Duodenal mucosa (tissue), 2 donors: ENCODE data around the gene CNOT6L.
"Not testable (repeated sequence)": the region's sequence is repeated elsewhere in the genome, so short reads cannot be mapped to it uniquely, and the experiment has no call there.

Experiments used
- H3K27ac ChIP-seq: one replicate; pipeline ENCODE4 v1.7.0; 2013; ENCODE audit warnings: low read depth, low read length
- H3K27me3 ChIP-seq, 2 donors: one replicate each; pipeline ENCODE4 v1.7.0; 2013; ENCODE audit warnings: low read length in 2 of 2, control low read depth in 1 of 2; ENCODE audit not compliant: insufficient read depth in 2 of 2, control insufficient read depth in 1 of 2
- H3K36me3 ChIP-seq, 2 donors: one replicate each; pipeline ENCODE4 v1.7.0; 2013; ENCODE audit warnings: low read length in 2 of 2, control low read depth in 1 of 2; ENCODE audit not compliant: insufficient read depth in 2 of 2, control insufficient read depth in 1 of 2
- H3K4me1 ChIP-seq, 2 donors: one replicate each; pipeline ENCODE4 v1.7.0; 2013; ENCODE audit warnings: low read length in 2 of 2, control low read depth in 1 of 2; ENCODE audit not compliant: insufficient read depth in 2 of 2, control insufficient read depth in 1 of 2
- H3K4me3 ChIP-seq, 2 donors: one replicate each; pipeline ENCODE4 v1.7.0; 2013; ENCODE audit warnings: low read length in 2 of 2, low read depth in 1 of 2
- H3K9ac ChIP-seq, 2 donors: one replicate each; pipeline ENCODE4 v1.7.0; 2013; ENCODE audit warnings: low read length in 2 of 2, low read depth in 1 of 2
- H3K9me3 ChIP-seq, 2 donors: one replicate each; pipeline ENCODE4 v1.7.0; 2013; ENCODE audit warnings: low read length in 2 of 2, control low read depth in 1 of 2; ENCODE audit not compliant: control insufficient read depth in 1 of 2

Gene CNOT6L

DNA sequence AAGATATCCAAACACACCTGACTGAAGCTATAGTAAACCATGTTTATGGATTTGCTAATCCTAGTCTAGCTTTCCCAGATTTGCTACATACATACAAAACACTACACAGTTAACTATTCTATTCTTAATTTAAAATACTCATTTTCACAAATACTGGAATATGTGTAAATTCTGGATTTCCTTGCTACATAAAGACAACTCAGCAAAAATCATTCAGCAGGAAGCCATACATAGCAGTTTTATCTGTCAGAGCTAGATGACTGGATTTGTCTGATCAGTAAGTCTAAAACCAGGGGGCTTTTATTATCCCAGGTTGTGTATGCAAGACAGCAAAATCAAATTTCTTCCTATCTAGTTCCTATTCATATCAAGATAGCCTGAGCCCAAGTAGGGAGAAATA, 98.1 kb downstream of the CNOT6L start:
- Histone ChIP-seq H3K4me1 (no peaks in the 10 kb centered on the region), H3K36me3 (peaks cover 7 to 38% of the 10 kb centered on the region in 2 donors), H3K27me3 (no peaks in the 10 kb centered on the region), H3K9me3 (no peaks in the 10 kb centered on the region), H3K27ac (no peak overlapping the region), H3K9ac (no peak overlapping the region), H3K4me3 (no peak overlapping the region)

DNA sequence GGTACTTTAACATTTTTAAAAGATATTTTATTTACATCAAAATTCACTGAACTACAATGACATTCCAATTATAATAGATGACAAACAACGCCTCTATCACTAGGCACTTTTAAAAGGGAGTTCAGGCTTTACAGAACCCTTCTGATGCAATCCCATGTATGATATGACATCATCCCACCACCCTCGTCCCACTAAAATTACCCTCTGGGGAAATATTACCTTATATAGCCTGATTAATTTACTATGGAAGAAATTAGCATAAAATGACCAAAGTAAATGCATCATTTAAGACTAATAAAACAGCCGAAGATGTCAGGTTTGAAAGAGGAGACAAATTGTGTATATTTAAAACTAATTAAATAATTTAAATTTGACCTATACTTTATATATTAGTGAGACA, 100.7 kb downstream of the CNOT6L start:
- not testable (repeated sequence) for H3K4me3 ChIP-seq, H3K4me1 ChIP-seq, H3K9me3 ChIP-seq, H3K27me3 ChIP-seq, H3K9ac ChIP-seq, H3K27ac ChIP-seq
- peaks cover 3 to 27% of the 10 kb centered on the region in 2 donors for H3K36me3 ChIP-seq

DNA sequence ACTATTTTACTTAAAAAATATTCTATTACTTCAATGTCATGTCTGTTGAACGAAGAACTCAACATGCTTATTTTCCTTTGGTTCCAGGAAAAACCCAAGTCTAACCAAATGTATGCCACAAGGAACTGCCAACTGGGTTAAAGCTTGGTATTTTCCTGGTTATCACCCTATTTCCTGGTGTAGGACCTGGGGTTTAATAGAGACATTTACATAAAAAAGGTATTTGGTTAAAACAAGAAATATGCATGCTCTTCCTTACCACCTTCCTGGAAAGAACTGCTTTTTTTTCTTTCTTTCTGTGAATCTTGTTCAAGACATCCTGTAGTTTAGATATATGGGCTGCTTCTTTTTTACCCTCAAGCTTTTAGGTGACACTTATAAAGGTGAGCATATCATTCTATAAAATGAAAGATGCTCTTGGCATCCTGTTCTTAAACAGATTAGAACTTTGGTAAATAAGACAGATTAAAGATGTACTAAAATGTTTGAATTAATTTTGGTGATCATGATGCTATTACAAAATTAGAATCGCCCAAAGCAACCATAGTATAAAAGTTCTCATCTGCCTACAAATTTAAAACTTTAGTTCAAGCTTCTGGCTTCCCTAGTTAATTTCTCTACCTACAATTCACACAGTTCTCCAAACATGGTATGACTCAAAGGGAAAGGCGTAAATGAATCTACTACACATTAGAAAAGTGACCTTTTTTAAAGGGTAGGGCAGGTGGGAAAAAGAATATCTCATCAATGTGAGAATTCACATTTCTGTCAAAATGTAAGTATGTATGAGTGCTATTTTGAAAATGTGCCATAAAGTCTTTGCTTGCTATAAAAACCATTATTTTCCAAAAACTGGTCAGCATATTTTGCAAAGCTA, 103.5 kb downstream of the CNOT6L start:
- Histone ChIP-seq H3K9ac (no peak overlapping the region), H3K4me3 (no peak overlapping the region), H3K9me3 (no peaks in the 10 kb centered on the region), H3K4me1 (no peaks in the 10 kb centered on the region), H3K36me3 (peaks cover 3 to 10% of the 10 kb centered on the region in 2 donors), H3K27ac (no peak overlapping the region), H3K27me3 (no peaks in the 10 kb centered on the region)

DNA sequence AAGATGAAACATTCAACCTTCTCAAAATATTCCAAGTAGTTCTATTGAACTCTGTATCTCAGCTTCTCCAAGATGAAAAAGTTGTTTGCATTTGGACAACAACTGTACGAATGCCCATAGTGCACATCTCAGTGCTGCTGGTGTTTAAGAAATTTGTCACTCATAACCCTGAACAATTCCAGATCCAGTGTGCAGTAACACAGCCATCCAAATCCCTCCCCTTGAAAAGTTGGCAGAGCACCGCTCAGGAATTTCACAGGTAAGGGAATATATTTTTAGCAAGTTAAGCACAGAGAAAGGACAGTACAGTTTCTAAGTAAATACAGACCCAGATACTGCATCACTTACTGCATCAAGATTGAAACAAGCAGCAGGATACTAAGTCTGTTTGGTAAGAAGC, 104.7 kb downstream of the CNOT6L start:
- H3K27ac ChIP-seq, result no peak overlapping the region
- H3K4me1 ChIP-seq, result no peaks in the 10 kb centered on the region
- peaks cover 3 to 10% of the 10 kb centered on the region in 2 donors for H3K36me3 ChIP-seq
- H3K9me3 ChIP-seq, result no peaks in the 10 kb centered on the region
- H3K9ac ChIP-seq, result no peak overlapping the region
- H3K27me3 ChIP-seq, result no peaks in the 10 kb centered on the region
- H3K4me3 ChIP-seq, result no peak overlapping the region

DNA sequence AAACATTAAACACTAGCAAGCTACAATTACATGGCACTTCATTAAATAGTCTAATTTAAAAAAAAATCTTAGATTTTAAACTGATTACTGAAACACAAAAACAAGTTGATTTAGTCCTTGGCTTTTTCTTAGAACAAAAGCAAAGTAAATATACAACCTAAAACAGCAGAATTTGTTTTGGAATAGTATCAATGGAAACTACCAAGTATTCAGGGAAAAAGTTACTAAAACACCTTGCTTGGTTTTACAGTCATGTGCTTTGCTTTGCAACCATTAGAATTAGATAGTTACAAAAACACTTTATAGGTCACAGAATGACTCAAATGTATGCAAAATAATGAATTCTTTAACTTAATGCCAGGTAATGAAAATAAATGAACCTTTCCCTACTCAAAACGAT, 105.3 kb downstream of the CNOT6L start:
- Histone ChIP-seq H3K27ac (no peak overlapping the region), H3K4me3 (no peak overlapping the region), H3K4me1 (no peaks in the 10 kb centered on the region), H3K36me3 (peaks cover 3 to 10% of the 10 kb centered on the region in 2 donors), H3K9ac (no peak overlapping the region), H3K27me3 (no peaks in the 10 kb centered on the region), H3K9me3 (no peaks in the 10 kb centered on the region)

DNA sequence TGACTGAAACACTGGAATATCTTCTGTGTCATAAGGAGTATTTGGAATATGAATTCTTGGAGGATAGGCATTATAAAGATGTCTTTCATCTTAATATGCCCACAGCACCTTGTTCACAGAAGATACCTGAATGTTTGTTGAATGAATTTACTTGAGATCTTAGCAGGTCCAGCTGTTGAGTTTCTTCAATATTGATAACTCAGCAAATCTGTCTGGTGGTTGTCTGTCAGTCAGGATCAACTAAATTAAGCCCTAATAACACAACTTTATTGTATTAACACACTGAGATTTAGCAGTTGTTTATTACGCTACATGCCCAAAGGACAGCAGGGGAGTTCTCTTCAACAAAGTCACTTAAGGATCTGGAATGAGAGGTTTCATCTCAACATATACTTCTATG, 106.5 kb downstream of the CNOT6L start:
- peaks cover 2 to 7% of the 10 kb centered on the region in 2 donors for H3K36me3 ChIP-seq
- H3K9ac ChIP-seq, result no peak overlapping the region
- H3K4me1 ChIP-seq, result no peaks in the 10 kb centered on the region
- no peak overlapping the region for H3K4me3 ChIP-seq
- H3K27ac ChIP-seq, result no peak overlapping the region
- no peaks in the 10 kb centered on the region for H3K27me3 ChIP-seq
- no peaks in the 10 kb centered on the region for H3K9me3 ChIP-seq

DNA sequence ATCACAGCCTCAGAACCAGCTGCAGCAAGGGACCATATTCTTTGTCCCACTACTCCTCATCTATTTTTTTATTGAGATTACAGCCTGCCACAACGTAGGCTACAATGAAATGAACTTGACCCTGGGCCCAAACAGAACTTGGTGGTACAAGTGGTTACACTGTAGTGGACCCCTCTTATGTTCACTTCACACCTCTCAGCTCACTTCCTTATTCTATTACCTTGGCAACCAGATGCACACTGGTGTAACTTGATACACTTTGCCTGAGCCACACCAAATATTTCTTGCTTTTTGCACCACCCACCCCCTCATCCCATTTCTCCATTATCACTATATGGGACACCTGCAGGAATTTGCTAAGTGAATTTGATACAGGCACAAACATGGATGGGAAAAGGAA, 107.7 kb downstream of the CNOT6L start:
- no peaks in the 10 kb centered on the region for H3K9me3 ChIP-seq
- no peaks in the 10 kb centered on the region for H3K27me3 ChIP-seq
- no peaks in the 10 kb centered on the region for H3K36me3 ChIP-seq
- H3K4me3 ChIP-seq, result no peak overlapping the region
- H3K9ac ChIP-seq, result no peak overlapping the region
- H3K4me1 ChIP-seq, result no peaks in the 10 kb centered on the region
- H3K27ac ChIP-seq, result no peak overlapping the region

DNA sequence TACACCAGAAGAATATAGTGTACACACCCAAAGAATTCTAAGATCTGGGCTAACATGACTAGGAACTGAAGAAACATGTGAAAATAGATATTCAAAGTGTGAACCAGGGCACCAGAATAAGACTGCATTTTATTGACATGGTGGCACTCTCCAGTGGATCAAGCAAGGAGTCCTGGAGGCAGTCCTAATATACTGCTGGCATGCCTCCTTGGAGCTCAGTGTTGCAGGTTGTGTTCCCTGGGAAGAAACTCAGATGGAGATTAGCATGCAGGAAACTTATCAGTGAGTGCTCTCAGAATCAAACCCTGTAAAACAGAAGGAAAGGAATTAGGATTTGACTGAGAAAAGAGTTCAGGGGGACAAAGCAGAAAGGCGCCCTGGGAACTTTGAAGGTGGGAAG, 108.5 kb downstream of the CNOT6L start:
- no peak overlapping the region for H3K4me3 ChIP-seq
- no peak overlapping the region for H3K9ac ChIP-seq
- no peaks in the 10 kb centered on the region for H3K4me1 ChIP-seq
- H3K27ac ChIP-seq, result no peak overlapping the region
- no peaks in the 10 kb centered on the region for H3K27me3 ChIP-seq
- no peaks in the 10 kb centered on the region for H3K36me3 ChIP-seq
- no peaks in the 10 kb centered on the region for H3K9me3 ChIP-seq

DNA sequence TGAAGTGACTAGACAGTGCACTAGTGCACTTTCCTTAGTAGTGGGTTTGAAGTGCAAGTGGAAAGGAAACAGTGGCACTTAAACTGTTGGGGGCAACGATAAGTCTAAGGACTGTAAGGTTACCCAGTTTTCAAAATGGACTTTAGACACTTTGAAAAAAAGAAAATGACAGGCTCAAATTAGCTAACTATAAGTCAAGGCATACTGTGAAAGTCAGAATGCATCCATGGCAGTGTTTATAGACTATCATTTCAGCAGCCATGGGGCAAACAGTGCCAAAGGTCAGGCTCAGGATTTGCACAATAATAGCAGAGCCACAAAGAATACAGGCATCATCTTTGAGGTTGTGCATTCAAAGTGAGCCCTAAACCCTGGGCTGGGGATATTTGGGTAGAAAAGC, 109.1 kb downstream of the CNOT6L start:
- no peaks in the 10 kb centered on the region for H3K9me3 ChIP-seq
- no peaks in the 10 kb centered on the region for H3K36me3 ChIP-seq
- H3K27ac ChIP-seq, result no peak overlapping the region
- H3K9ac ChIP-seq, result no peak overlapping the region
- no peaks in the 10 kb centered on the region for H3K27me3 ChIP-seq
- no peaks in the 10 kb centered on the region for H3K4me1 ChIP-seq
- no peak overlapping the region for H3K4me3 ChIP-seq

DNA sequence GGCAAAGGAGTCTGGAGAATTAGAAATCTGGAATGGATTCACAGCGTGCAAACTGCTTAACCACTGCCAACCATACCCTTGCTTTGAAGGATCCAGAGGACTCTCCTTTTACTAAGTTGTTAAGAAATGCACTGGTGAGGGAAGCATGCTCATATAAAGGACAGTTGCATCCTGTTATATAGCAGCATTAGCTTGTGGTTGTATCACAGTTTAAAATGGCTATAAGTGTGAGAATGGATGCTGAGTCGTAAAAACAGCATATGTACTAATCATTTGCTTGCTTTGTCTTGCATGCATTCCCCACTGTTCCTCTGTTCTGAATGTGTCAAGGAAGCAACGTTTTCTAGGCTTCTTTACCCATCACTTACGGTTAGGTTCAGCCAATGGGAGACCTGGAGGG, 112.5 kb downstream of the CNOT6L start:
- Histone ChIP-seq H3K36me3 (no peaks in the 10 kb centered on the region), H3K9me3 (no peaks in the 10 kb centered on the region), H3K9ac (no peak overlapping the region), H3K27me3 (no peaks in the 10 kb centered on the region), H3K27ac (no peak overlapping the region), H3K4me3 (no peak overlapping the region), H3K4me1 (no peaks in the 10 kb centered on the region)
